CD14-positive monocyte (primary cell): ENCODE data around the gene KRTAP1-5. TPM values are rescaled to one million over a fixed set of nuclear protein-coding genes. Genes with fewer than 3 reads are reported as not detected.

ENCODE experiments used
- DNase-seq, 3 donors: peaks; one replicate each; pipeline ENCODE4 v3.0.0-alpha.2; 2011 to 2022
- H2AFZ ChIP-seq: 2 replicates; pipeline ENCODE4 v1.6.0; 2012; ENCODE audit warnings: mild to moderate bottlenecking, low read depth, low read length, inconsistent platforms; ENCODE audit not compliant: insufficient read depth, poor library complexity, severe bottlenecking
- H3K27ac ChIP-seq, 2 donors: 1 replicate in 1 of 2; 2 replicates in 1 of 2; pipeline ENCODE4 v1.5.1; 2012 to 2013; ENCODE audit warnings: low read length in 2 of 2, control low read depth in 1 of 2, inconsistent platforms in 1 of 2, low read depth in 1 of 2, mild to moderate bottlenecking in 1 of 2
- H3K27me3 ChIP-seq, 2 donors: one replicate each; pipeline versions ENCODE4 v1.6.0 to v1.6.1; 2011 to 2013; ENCODE audit warnings: low read length in 2 of 2; ENCODE audit not compliant: control insufficient read depth in 2 of 2, insufficient read depth in 2 of 2
- H3K36me3 ChIP-seq, 2 donors: replicated peaks in 1 of 2; 1 replicate in 1 of 2; 2 replicates in 1 of 2; pipeline versions ENCODE4 v1.5.1 to v1.6.1; 2012 to 2013; ENCODE audit warnings: low read length in 2 of 2, control low read depth in 1 of 2, inconsistent platforms in 1 of 2, mild to moderate bottlenecking in 1 of 2; ENCODE audit not compliant: insufficient read depth in 2 of 2, control insufficient read depth in 1 of 2
- H3K4me1 ChIP-seq, 2 donors: 1 replicate in 1 of 2; 2 replicates in 1 of 2; pipeline versions ENCODE4 v1.5.1 to v1.6.1; 2012 to 2013; ENCODE audit warnings: low read length in 2 of 2, control low read depth in 1 of 2, inconsistent platforms in 1 of 2, mild to moderate bottlenecking in 1 of 2, moderate library complexity in 1 of 2; ENCODE audit not compliant: insufficient read depth in 2 of 2, control insufficient read depth in 1 of 2
- H3K4me2 ChIP-seq: replicated peaks from 2 replicates; pipeline ENCODE3; 2012; ENCODE audit warnings: low read length, moderate library complexity, mild to moderate bottlenecking; ENCODE audit not compliant: poor library complexity, severe bottlenecking; ENCODE audit errors: extremely low read depth
- H3K4me3 ChIP-seq, 3 experiments: fragments of 200-600 bp in 1 of 3; sonication (generic) in 1 of 3; replicated peaks in 1 of 3; 1 replicate in 2 of 3; 2 replicates in 1 of 3; pipeline ENCODE4 v1.5.1; 2011 to 2013; ENCODE audit warnings: low read length in 3 of 3, mild to moderate bottlenecking in 3 of 3, control low read depth in 2 of 3, low read depth in 2 of 3, inconsistent platforms in 1 of 3, moderate library complexity in 1 of 3
- H3K79me2 ChIP-seq: 2 replicates; pipeline ENCODE4 v1.6.0; 2012; ENCODE audit warnings: mild to moderate bottlenecking, control low read depth, inconsistent platforms, low read length, moderate library complexity; ENCODE audit not compliant: insufficient read depth
- H3K9ac ChIP-seq: 2 replicates; pipeline ENCODE4 v1.6.0; 2017; ENCODE audit warnings: low read length, mild to moderate bottlenecking; ENCODE audit not compliant: insufficient read depth, poor library complexity, severe bottlenecking
- H3K9me3 ChIP-seq, 2 donors: replicated peaks in 1 of 2; 1 replicate in 1 of 2; 2 replicates in 1 of 2; pipeline versions ENCODE4 v1.5.1 to v1.6.1; 2012 to 2013; ENCODE audit warnings: low read length in 2 of 2, control low read depth in 1 of 2; ENCODE audit not compliant: control insufficient read depth in 1 of 2, insufficient read depth in 1 of 2
- H4K20me1 ChIP-seq: 2 replicates; pipeline ENCODE4 v1.6.0; 2012; ENCODE audit warnings: mild to moderate bottlenecking, low read length, control low read depth, moderate library complexity; ENCODE audit not compliant: insufficient read depth
- H3K27ac Mint-ChIP-seq, 7 donors: one replicate each; pipeline ENCODE4 v1.8.0; 2020; ENCODE audit warnings: mild to moderate bottlenecking in 7 of 7, mixed read lengths in 7 of 7, moderate library complexity in 6 of 7, inconsistent platforms in 2 of 7
- H3K27me3 Mint-ChIP-seq, 3 donors: one replicate each; pipeline ENCODE4 v1.8.0; 2021 to 2022; ENCODE audit warnings: low read depth in 3 of 3, mild to moderate bottlenecking in 3 of 3, mixed read lengths in 3 of 3, moderate library complexity in 3 of 3, inconsistent platforms in 1 of 3
- H3K36me3 Mint-ChIP-seq, 2 donors: one replicate each; pipeline ENCODE4 v1.8.0; 2020; ENCODE audit warnings: mixed read lengths in 2 of 2, inconsistent platforms in 1 of 2, mild to moderate bottlenecking in 1 of 2
- H3K4me1 Mint-ChIP-seq: one replicate; pipeline ENCODE4 v1.8.0; 2020; ENCODE audit warnings: mild to moderate bottlenecking, mixed read lengths
- H3K4me3 Mint-ChIP-seq, 2 donors: one replicate each; pipeline ENCODE4 v1.8.0; 2020; ENCODE audit warnings: mild to moderate bottlenecking in 2 of 2, mixed read lengths in 2 of 2, moderate library complexity in 1 of 2
- H3K9me3 Mint-ChIP-seq, 7 donors: one replicate each; pipeline ENCODE4 v1.8.0; 2020 to 2022; ENCODE audit warnings: mixed read lengths in 7 of 7, mild to moderate bottlenecking in 6 of 7, moderate library complexity in 6 of 7, inconsistent platforms in 2 of 7
- CTCF ChIP-seq: fragments of 200-600 bp; IDR thresholded peaks from one replicate; pipeline ENCODE4 v1.8.0; 2022; ENCODE audit warnings: antibody characterized with exemption, mild to moderate bottlenecking
- WGBS: methylation state at CpG from one replicate; pipeline ENCODE4 v1.1.5; 2013; ENCODE audit warnings: missing lambda C conversion rate; ENCODE audit not compliant: insufficient coverage; 5-methylcytosine and 5-hydroxymethylcytosine counted together
- intact Hi-C, 2 donors: fragments of 100-400 bp; cut with micrococcal nuclease; formaldehyde crosslinking; loops; one replicate each; pipeline versions ENCODE4 v1.15.0 to v1.15.1; 2023
- polyA plus RNA-seq, 3 donors: library from polyadenylated mRNA; depleted of rRNA in 1 of 3; unstranded in 2 of 3; stranded (reverse) in 1 of 3; fragments of 300-500 nt in 2 of 3; fragments of >200 nt in 1 of 3; fragmentation: Illumina TruSeq in 2 of 3; gene quantifications; 1 replicate in 2 of 3; 2 replicates in 1 of 3; pipeline ENCODE4 v1.2.3, GENCODE V29; 2012 to 2021

The KRTAP1-5 gene
- polyA plus RNA-seq, 3 donors, result not detected

GRCh38 chr17:41052566-41052965, 25.6 kb upstream of the KRTAP1-5 start:
- Mint-ChIP-seq H3K4me3 (no peak overlapping the region), H3K27me3 (peaks cover 9 to 23% (median 12%) of the 10 kb centered on the region in 3 donors)

GRCh38 chr17:41049110-41049509, 22.1 kb upstream of the KRTAP1-5 start:
- no peak overlapping the region for H3K27ac Mint-ChIP-seq
- H3K9me3 Mint-ChIP-seq, result peaks cover 0 to 4% (median 0%) of the 10 kb centered on the region in 7 donors
- no peaks in the 10 kb centered on the region for H3K9me3 ChIP-seq
- H3K27me3 ChIP-seq, result peaks cover 6 to 10% of the 10 kb centered on the region in 2 donors
- no peaks in the 10 kb centered on the region for H3K4me1 Mint-ChIP-seq
- no peak overlapping the region for H3K9ac ChIP-seq
- DNase-seq, result no peak
- no peaks in the 10 kb centered on the region for H3K79me2 ChIP-seq
- no peak overlapping the region for H3K4me3 Mint-ChIP-seq
- TF ChIP-seq CTCF, result no peak
- H2AFZ ChIP-seq, result no peak overlapping the region
- H4K20me1 ChIP-seq, result no peaks in the 10 kb centered on the region
- H3K36me3 ChIP-seq, result no peaks in the 10 kb centered on the region
- no peak overlapping the region for H3K4me2 ChIP-seq
- intact Hi-C loops, result no loop called here
- WGBS, result 20% methylated on average over 1 of the region's 2 CpGs
- H3K27ac ChIP-seq, result no peak overlapping the region
- H3K36me3 Mint-ChIP-seq, result no peaks in the 10 kb centered on the region
- peaks cover 14 to 36% (median 20%) of the 10 kb centered on the region in 3 donors for H3K27me3 Mint-ChIP-seq
- no peaks in the 10 kb centered on the region for H3K4me1 ChIP-seq
- H3K4me3 ChIP-seq, result no peak overlapping the region

More at GRCh38 chr17:41052566-41052965, 25.6 kb upstream of the KRTAP1-5 start:
- TF ChIP-seq CTCF, result no peak
- Histone ChIP-seq H4K20me1 (no peaks in the 10 kb centered on the region), H3K27me3 (peaks cover 2 to 7% of the 10 kb centered on the region in 2 donors), H2AFZ (no peak overlapping the region), H3K9me3 (no peaks in the 10 kb centered on the region), H3K27ac (no peak overlapping the region), H3K4me1 (no peaks in the 10 kb centered on the region), H3K4me3 (no peak overlapping the region), H3K36me3 (no peaks in the 10 kb centered on the region), H3K79me2 (no peaks in the 10 kb centered on the region), H3K9ac (no peak overlapping the region), H3K4me2 (no peak overlapping the region)
- H3K4me1 Mint-ChIP-seq, result no peaks in the 10 kb centered on the region
- H3K27ac Mint-ChIP-seq, result no peak overlapping the region
- H3K9me3 Mint-ChIP-seq, result peaks cover 0 to 5% (median 0%) of the 10 kb centered on the region in 7 donors
- intact Hi-C loops, result no loop called here
- no peak for DNase-seq
- no peaks in the 10 kb centered on the region for H3K36me3 Mint-ChIP-seq
